HG02938 (cell line): ENCODE data around the gene SPON1.
"Not testable (repeated sequence)": the region's sequence is repeated elsewhere in the genome, so short reads cannot be mapped to it uniquely, and the experiment has no call there.

Experiments used
- ATAC-seq: cut with Tn5 transposase; IDR thresholded peaks from one replicate; pipeline ENCODE4 v1.9.1; 2021; ENCODE audit warnings: mild to moderate bottlenecking, moderate library complexity; ENCODE audit not compliant: unreplicated experiment

The SPON1 gene

GRCh38 chr11:14075118-14076078 is 112.9 kb downstream of the SPON1 start:
- no peak for ATAC-seq

DNA sequence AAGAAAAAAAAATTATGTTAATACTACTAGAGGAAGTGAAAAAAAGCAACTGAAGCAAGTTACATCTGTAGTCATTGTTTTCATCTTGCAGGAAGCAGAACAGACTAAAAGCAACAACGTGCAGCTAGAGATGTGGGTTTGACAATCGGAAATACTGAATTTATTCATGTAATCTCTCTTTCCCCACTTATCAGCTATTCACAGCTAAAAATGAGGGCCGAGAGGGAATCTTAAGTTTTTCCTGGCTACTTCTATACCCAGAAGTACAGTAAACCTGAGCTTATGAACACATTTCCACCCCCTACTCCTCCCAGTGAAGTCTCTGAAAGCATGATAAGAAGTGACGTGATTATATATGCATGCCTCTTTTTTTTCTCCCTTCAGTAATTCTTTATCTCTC is 116.5 kb downstream of the SPON1 start:
- no peak for ATAC-seq

GRCh38 chr11:14079797-14080196 is 117.3 kb downstream of the SPON1 start:
- no peak for ATAC-seq

DNA sequence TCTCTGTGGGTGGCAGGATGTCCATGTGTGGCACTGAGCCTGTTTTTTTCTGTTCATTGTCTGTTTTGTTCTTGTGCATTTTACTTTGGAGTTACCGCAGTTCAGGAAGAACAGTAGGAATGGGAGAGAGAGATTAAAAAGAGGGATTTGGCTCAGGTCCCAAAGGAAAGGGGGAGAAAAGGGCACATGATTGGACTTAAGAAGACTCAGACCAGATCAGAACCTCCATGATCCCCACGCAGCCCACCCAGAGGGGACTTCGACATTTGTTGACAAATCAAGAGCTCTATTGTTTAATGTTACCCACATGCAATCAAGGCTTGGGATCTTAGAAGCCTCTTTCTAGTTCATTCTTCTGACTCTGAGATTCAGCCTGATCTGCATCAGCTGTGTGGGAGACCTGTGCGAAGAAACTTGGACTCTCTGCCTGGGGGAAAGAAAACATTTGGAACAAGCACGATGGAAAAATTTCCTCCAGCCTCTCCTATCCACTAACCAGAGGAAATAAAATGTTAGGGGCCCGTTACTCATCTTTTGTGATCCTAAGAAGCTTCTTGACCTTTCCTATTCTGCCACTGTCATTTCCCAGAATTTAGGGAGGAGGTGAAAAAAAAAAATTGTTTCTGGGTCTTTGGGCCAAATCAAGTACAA is 119.2 kb downstream of the SPON1 start:
- ATAC-seq: no peak

DNA sequence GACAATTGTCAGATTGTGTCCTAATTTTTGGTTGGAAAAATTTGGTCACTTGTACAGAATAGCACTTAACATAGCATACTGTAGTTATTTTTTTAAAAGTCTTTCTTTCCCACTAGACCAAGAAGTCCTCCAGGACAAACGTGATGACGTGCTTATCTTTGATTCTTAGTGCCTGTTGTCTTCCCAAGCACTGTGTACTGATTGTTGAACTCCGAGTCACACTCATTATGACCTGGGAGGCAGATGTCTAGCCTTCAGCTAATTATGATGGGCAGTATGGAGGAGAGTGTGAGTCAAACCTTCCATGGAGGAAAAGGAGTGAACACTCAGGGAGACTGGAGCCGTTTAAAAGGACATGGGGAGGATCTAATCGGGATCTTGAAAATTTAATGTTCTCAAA is 119.8 kb downstream of the SPON1 start:
- ATAC-seq: no peak

DNA sequence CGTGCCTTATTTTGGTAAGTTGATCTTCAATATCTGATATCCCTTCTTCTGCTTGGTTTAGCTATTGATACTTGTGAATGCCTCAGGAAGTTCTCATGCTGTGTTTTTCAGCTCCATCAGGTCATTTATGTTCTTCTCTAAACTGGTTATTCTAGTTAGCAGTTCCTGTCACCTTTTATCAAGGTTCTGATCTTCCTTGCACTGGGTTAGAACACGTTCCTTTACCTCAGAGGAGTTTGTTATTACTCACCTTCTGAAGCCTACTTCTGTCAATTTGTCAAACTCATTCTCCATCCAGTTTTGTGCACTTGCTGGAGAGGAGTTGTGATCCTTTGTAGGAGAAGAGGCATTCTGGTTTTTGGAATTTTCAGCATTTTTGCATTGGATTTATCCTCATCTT is 126.3 kb downstream of the SPON1 start:
- ATAC-seq: not testable (repeated sequence)

GRCh38 chr11:14089690-14090462 is 127.4 kb downstream of the SPON1 start:
- no peak for ATAC-seq

GRCh38 chr11:14090631-14091030 is 128.1 kb downstream of the SPON1 start:
- ATAC-seq: not testable (repeated sequence)

DNA sequence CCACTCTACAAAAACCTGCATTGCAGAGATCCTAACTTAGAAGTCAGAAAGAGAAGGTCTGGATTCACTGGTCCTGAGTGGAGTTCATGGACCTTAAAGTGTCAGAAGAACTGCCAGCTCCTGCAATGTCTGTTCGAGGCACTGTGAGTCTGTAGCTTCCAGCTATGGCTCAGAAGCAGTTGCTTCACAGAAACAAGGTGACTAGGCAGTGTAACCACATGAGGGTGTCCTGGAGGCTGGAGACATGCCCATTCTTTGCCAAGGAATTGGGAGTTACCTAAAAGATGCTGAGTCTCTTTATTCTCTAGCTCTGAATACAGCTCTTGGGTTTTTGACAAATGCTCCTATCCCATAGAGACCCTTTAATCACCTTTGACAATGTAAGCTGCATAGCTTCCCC is 130.5 kb downstream of the SPON1 start:
- ATAC-seq: no peak

DNA sequence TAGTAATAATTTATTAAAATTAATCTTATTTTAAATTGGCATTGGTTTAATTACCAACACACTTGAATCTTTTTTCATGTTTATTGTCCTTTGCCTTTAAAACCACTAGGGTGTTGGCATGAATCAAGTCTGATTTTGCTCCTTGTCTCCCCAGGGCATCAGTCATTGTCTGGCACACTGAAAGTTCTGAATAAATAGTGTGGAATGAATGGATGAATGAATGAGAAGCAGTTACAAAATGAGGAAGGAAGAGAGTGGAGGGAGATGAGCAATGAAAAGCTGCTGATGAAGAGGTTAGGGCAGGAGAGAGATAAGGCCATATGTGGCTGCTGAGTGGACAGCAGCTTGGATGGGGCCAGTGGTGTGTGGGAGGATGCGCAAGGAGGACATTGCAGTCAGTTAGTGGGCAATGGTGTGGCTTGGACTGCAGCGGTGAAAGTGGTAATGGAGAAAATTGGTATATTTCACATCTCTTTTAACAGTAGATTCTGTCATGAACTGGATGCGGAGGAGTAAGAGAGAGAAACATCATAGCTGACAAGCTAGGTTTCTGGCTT is 132.0 kb downstream of the SPON1 start:
- no peak for ATAC-seq

- ATAC-seq: no peak
These were observed 133.4 kb downstream of the SPON1 start for GRCh38 chr11:14095882-14096281.

GRCh38 chr11:14096606-14097005 is 134.1 kb downstream of the SPON1 start:
- no peak for ATAC-seq

DNA sequence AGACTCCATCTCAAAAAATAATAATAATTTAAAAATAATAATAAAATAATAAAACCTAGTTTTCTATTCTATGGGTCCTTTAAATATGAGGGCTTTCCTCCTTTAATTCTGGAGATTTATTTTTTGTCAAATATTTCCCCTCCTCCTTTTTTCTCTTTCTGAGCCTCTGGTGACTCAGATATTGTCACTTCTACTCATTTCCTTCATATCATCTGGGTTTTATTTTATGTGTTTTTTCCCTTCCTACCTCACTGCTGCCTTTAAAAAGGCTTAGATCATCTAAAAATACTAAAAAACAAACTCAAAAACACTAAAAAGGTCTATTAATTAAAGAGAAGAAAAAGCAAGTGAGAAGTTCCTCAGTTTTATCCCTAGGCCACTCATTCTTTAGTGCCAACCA is 138.9 kb downstream of the SPON1 start:
- ATAC-seq: no peak

GRCh38 chr11:14102766-14103165 is 140.2 kb downstream of the SPON1 start:
- no peak for ATAC-seq

DNA sequence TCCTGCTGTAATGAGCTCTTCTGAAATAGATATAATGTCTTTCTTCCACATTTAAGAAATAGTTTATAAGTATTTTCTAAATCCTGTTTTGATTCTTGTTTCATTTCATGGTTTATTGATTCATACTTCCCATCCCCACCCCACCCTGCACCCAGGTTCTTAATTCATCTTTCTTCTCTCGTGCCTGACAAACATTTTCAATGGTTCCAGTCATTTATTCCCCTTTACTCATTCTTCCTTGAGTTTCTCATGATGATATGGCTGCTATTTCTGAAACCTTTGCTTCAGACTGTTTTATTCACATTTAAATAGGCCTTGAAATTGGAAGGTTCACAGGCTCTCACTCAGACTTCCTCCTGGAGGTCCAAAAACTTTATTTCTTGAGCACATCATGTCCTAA is 142.9 kb downstream of the SPON1 start:
- no peak for ATAC-seq

DNA sequence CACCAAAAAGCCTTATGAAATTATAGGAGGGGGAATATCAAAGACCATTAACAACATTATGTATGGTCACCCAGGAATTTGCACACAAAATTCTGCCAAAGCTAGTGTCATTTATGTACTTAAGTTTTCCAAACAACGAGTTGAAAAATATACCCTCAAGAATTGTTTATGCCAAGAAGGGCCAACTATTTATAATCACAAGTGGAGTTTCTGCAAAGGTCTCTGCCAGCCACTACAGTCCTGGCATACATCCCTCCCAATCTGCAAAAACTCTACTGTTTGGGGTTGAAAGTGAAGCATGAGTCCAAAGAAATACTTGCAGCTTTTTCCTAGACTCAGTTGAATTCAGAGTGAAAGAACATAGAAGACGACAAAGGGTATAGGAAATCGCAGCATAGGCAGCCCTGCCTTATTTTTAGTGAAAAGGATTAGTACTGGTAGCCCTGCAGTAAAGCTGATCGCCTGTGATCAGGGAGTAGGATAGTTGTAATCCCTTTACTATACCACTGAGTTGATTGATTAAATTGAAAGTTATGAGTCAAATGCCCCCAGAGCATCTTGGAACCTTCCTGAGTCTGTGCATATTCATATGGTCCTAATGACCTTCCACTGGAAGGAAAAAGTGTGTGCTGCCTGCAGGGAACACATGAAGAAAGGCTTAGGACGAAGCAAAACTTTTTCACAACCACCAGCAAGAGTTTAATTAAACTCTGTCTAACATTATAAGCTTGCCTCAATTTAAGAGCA is 144.0 kb downstream of the SPON1 start:
- no peak for ATAC-seq

DNA sequence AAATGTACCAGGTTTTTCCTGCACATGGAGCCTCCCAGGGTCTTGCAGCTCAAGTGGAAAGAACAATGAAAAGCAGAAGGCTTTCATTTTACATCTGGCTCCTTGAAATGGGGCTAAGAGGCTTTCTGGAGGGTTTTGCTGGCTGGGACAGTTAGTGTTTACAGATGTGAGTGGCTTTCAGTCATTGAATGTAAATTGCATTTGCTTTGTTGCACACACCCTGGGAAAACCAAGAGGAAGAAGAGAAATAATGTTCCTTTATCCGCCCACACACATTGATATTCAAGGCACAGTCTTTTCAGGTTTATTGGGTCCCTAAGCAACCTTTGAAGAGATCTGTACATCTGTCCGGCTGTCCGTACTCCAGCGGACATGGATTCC is 144.5 kb downstream of the SPON1 start:
- no peak for ATAC-seq

- no peak for ATAC-seq
These were observed 147.2 kb downstream of the SPON1 start for GRCh38 chr11:14109742-14110141.

GRCh38 chr11:14110629-14111028 is 148.1 kb downstream of the SPON1 start:
- ATAC-seq: no peak

- no peak for ATAC-seq
These were observed 149.0 kb downstream of the SPON1 start for GRCh38 chr11:14111496-14111895.
